Endothelial cell of umbilical vein (primary cell): ENCODE measurements around the gene SERPINB5. TPM values are rescaled to one million over a fixed set of nuclear protein-coding genes. Genes with fewer than 3 reads are reported as not detected.

Experiments used
- BruUV-seq: library from RNA; stranded (reverse); fragments of 400-500 nt; replicated peaks from 2 replicates; lab custom pipeline; 2021; lab: Mats Ljungman, UMichigan
- CTCF ChIA-PET: fragments of 300-600, 350-600 bp; sonication (Branson Sonifier 250); formaldehyde crosslinking; loops from one replicate; lab custom pipeline; 2021; ENCODE audit warnings: antibody characterized with exemption, inconsistent platforms; lab: Charles Lee
- POLR2A ChIA-PET: fragments of 300-600, 350-600 bp; sonication (Branson Sonifier 250); formaldehyde crosslinking; loops from one replicate; lab custom pipeline; 2021; ENCODE audit warnings: antibody characterized with exemption, inconsistent platforms; lab: Charles Lee
- DNase-seq: peaks from one replicate; pipeline ENCODE4 v3.0.0-alpha.2; 2011; ENCODE audit warnings: low read depth, low spot score
- FAIRE-seq: peaks from 2 replicates; lab custom pipeline; 2011; peaks lifted over from hg19 to GRCh38; lab: Jason Lieb, UNC
- H2AFZ ChIP-seq: 2 replicates; pipeline ENCODE4 v1.6.0; 2012; ENCODE audit warnings: low read depth, low read length, control low read depth, inconsistent platforms
- H3K27ac ChIP-seq: 2 replicates; pipeline ENCODE4 v1.5.1; 2011; ENCODE audit warnings: low read depth, mild to moderate bottlenecking, control low read depth, low read length, moderate library complexity; ENCODE audit not compliant: insufficient read depth
- H3K27me3 ChIP-seq, 2 experiments: 2 replicates each; pipeline versions ENCODE4 v1.6.0 to v1.6.1; 2011; ENCODE audit warnings: low read length in 2 of 2, mixed read lengths in 1 of 2; ENCODE audit not compliant: control insufficient read depth in 2 of 2, insufficient read depth in 2 of 2
- H3K36me3 ChIP-seq, 2 experiments: 2 replicates in 1 of 2; 3 replicates in 1 of 2; pipeline ENCODE4 v1.5.1; 2011; ENCODE audit warnings: low read length in 2 of 2, mild to moderate bottlenecking in 1 of 2, moderate library complexity in 1 of 2; ENCODE audit not compliant: control insufficient read depth in 2 of 2, insufficient read depth in 2 of 2; ENCODE audit errors: extremely low read depth in 1 of 2
- H3K4me1 ChIP-seq: 3 replicates; pipeline ENCODE4 v1.5.1; 2011; ENCODE audit warnings: mild to moderate bottlenecking, low read length; ENCODE audit not compliant: control insufficient read depth, insufficient read depth; ENCODE audit errors: extremely low read depth
- H3K4me2 ChIP-seq: 2 replicates; pipeline ENCODE4 v1.6.1; 2011; ENCODE audit warnings: low read length, control low read depth, mixed read lengths; ENCODE audit not compliant: insufficient read depth
- H3K4me3 ChIP-seq, 3 experiments: fragments of 200-600 bp in 1 of 3; sonication (generic), shearing (Covaris generic) in 1 of 3; replicated peaks in 1 of 3; 2 replicates each; pipeline ENCODE4 v1.5.1; 2011 to 2016; ENCODE audit warnings: control low read depth in 3 of 3, low read length in 3 of 3, mild to moderate bottlenecking in 2 of 3, inconsistent platforms in 1 of 3, low read depth in 1 of 3, moderate library complexity in 1 of 3; ENCODE audit not compliant: insufficient read depth in 1 of 3
- H3K79me2 ChIP-seq: 2 replicates; pipeline ENCODE4 v1.6.0; 2012; ENCODE audit warnings: low read length, inconsistent platforms; ENCODE audit not compliant: control insufficient read depth, insufficient read depth
- H3K9ac ChIP-seq: replicated peaks from 2 replicates; pipeline ENCODE3; 2011; ENCODE audit warnings: low read length, control low read depth; ENCODE audit not compliant: insufficient read depth; ENCODE audit errors: extremely low read depth
- H3K9me1 ChIP-seq: replicated peaks from 3 replicates; pipeline ENCODE4 v1.6.0; 2011; ENCODE audit warnings: mild to moderate bottlenecking, low read length; ENCODE audit not compliant: control insufficient read depth, insufficient read depth; ENCODE audit errors: extremely low read depth
- H3K9me3 ChIP-seq: replicated peaks from 2 replicates; pipeline ENCODE4 v1.5.1; 2012; ENCODE audit warnings: low read length, inconsistent platforms; ENCODE audit not compliant: control insufficient read depth, insufficient read depth
- H4K20me1 ChIP-seq: replicated peaks from 2 replicates; pipeline ENCODE3; 2011; ENCODE audit warnings: mild to moderate bottlenecking, low read length; ENCODE audit not compliant: control insufficient read depth, insufficient read depth; ENCODE audit errors: extremely low read depth
- CTCF ChIP-seq, 2 donors: IDR thresholded peaks; 1 replicate in 1 of 2; 2 replicates in 1 of 2; pipeline ENCODE4 v1.5.1; 2011; ENCODE audit warnings: low read length in 2 of 2, mild to moderate bottlenecking in 2 of 2, moderate library complexity in 2 of 2, control low read depth in 1 of 2, inconsistent platforms in 1 of 2, low read depth in 1 of 2; ENCODE audit not compliant: insufficient read depth in 1 of 2; ENCODE audit errors: extremely low read depth in 1 of 2
- EZH2 ChIP-seq: IDR thresholded peaks from 2 replicates; pipeline ENCODE4 v1.6.1; 2012; ENCODE audit warnings: borderline replicate concordance, low read depth, mild to moderate bottlenecking, moderate library complexity, low read length, inconsistent platforms; ENCODE audit not compliant: severe bottlenecking
- FOS ChIP-seq: IDR thresholded peaks from 2 replicates; pipeline ENCODE4 v1.6.1; 2011; ENCODE audit warnings: mild to moderate bottlenecking, low read length, moderate library complexity, borderline replicate concordance; ENCODE audit not compliant: insufficient read depth
- GATA2 ChIP-seq: IDR thresholded peaks from 2 replicates; pipeline ENCODE4 v1.7.0; 2011; ENCODE audit warnings: low read depth, mild to moderate bottlenecking, moderate library complexity, mixed read lengths, low read length; ENCODE audit not compliant: insufficient read length, insufficient read depth
- JUN ChIP-seq: IDR thresholded peaks from 2 replicates; pipeline ENCODE4 v1.6.1; 2011; ENCODE audit warnings: borderline replicate concordance, low read depth; ENCODE audit not compliant: insufficient read length, insufficient read depth
- MYC ChIP-seq: IDR thresholded peaks from one replicate; pipeline ENCODE4 v1.6.1; 2011; ENCODE audit warnings: mild to moderate bottlenecking, low read depth, low read length
- POLR2A ChIP-seq: IDR thresholded peaks from 2 replicates; pipeline ENCODE4 v1.6.1; 2012; ENCODE audit warnings: low read depth, mild to moderate bottlenecking, control low read depth, low read length
- POLR2AphosphoS5 ChIP-seq: IDR thresholded peaks from 2 replicates; pipeline ENCODE4 v1.6.1; 2012; ENCODE audit warnings: low read depth, mild to moderate bottlenecking, control low read depth, low read length, moderate library complexity; ENCODE audit not compliant: insufficient read depth
- dilution Hi-C: fragments of 300-500 bp; cut with MboI; formaldehyde crosslinking; loops from one replicate; pipeline ENCODE4 v1.15.0; 2019; ENCODE audit warnings: low sequenced_read_pairs; ENCODE audit not compliant: extremely low pct_ligation_motif_present
- intact Hi-C: fragments of 100-400 bp; cut with micrococcal nuclease; formaldehyde crosslinking; loops from one replicate; pipeline ENCODE4 v1.10.0; 2022
- polyA plus RNA-seq, 4 experiments: library from polyadenylated mRNA; depleted of rRNA in 3 of 4; stranded (reverse) in 3 of 4; unstranded in 1 of 4; fragments of >200 nt; gene quantifications; 2 replicates each; pipeline versions ENCODE4 v1.2.1 to v1.2.3, GENCODE V29; 2011 to 2012; ENCODE audit warnings: missing spikeins in 1 of 4
- total RNA-seq: library from RNA; stranded (reverse); gene quantifications from 2 replicates; pipeline ENCODE4 v1.2.3, GENCODE V29; 2021
- TF ChIP-seq, protein P1 (sequence below): IDR thresholded peaks from 2 replicates; pipeline ENCODE4 v1.6.1; 2011; ENCODE audit not compliant: insufficient read depth, insufficient read length

SERPINB5 gene
- total and polyA plus RNA-seq, 2 donors (not counting 3 experiments of a cell fraction or from before 2014, with no cell fraction given): not detected

DNA sequence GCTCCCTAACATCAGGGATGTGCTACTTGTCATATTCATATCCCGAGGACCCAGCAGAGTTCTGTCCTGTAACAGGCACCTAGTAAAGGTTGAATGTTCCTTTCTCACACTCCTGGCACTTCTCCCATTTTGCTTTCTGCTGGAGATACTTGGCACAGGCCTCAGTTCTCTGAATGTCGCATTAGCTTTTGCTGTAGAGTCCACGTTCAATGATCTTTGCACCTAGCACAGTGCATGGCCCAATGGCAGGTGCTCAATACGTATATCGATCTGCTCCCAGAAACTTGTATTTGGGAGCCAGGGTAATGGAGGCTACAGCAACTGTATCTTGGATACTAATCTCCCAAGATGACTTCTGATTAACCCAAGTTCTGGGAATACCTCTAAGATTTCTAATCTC lies 29.7 kb upstream of the SERPINB5 start:
- H3K27me3 ChIP-seq: no peaks in the 10 kb centered on the region
- no peaks in the 10 kb centered on the region for H3K9me3 ChIP-seq
- intact Hi-C loops: no loop called here
- no peak overlapping the region for H3K27ac ChIP-seq
- no TSS peak for BruUV-seq
- no peaks in the 10 kb centered on the region for H4K20me1 ChIP-seq
- no peaks in the 10 kb centered on the region for H3K79me2 ChIP-seq
- no peaks in the 10 kb centered on the region for H3K9me1 ChIP-seq
- H3K4me3 ChIP-seq: no peak overlapping the region
- no peak overlapping the region for H3K4me2 ChIP-seq
- ChIA-PET POLR2A (no interaction called here), CTCF (no interaction called here)
- FAIRE-seq: no peak
- H3K9ac ChIP-seq: no peak overlapping the region
- no peaks in the 10 kb centered on the region for H3K4me1 ChIP-seq
- dilution Hi-C loops: no loop called here
- no peak for DNase-seq
- TF ChIP-seq GATA2 (no peak), FOS (no peak), MYC (no peak), CTCF (IDR thresholded peaks at IDR 0.05; ENCODE audit: extremely low read depth in 1 of 2, insufficient read depth in 1 of 2, low read depth in 1 of 2, low read length in 2 of 2) (no peak), EZH2 (no peak), JUN (no peak), POLR2AphosphoS5 (no peak), POLR2A (no peak)
- TF ChIP-seq, protein P1, sequence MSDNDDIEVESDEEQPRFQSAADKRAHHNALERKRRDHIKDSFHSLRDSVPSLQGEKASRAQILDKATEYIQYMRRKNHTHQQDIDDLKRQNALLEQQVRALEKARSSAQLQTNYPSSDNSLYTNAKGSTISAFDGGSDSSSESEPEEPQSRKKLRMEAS: no peak
- H2AFZ ChIP-seq: no peak overlapping the region
- H3K36me3 ChIP-seq: no peaks in the 10 kb centered on the region
